IMR-90 (cell line): ENCODE results near the gene MACIR. TPM values are rescaled to one million over a fixed set of nuclear protein-coding genes. Genes with fewer than 3 reads are reported as not detected.

Experiments
- ATAC-seq: fragments of 200-7000 bp; cut with Tn5 transposase; 2 replicates; pipeline ENCODE4 v1.9.1; 2020; ENCODE audit warnings: low read depth, mild to moderate bottlenecking, moderate library complexity
- BruUV-seq: library from RNA; stranded (reverse); fragments of 400-500 nt; replicated peaks from 2 replicates; lab custom pipeline; 2021; lab: Mats Ljungman, UMichigan
- CTCF ChIA-PET: fragments of 300-600 bp; formaldehyde crosslinking; extraction: SDS; loops from one replicate; lab custom pipeline; 2021; ENCODE audit warnings: antibody characterized with exemption; lab: Yijun Ruan, JAX
- POLR2A ChIA-PET: fragments of 300-600 bp; sonication (Branson Sonifier 250); formaldehyde crosslinking; loops from one replicate; lab custom pipeline; 2022; ENCODE audit warnings: antibody characterized with exemption; ENCODE audit not compliant: unreplicated experiment; lab: Charles Lee
- DNase-seq: peaks from one replicate; pipeline ENCODE4 v3.0.0; 2013
- H2AFZ ChIP-seq: replicated peaks from 2 replicates; pipeline ENCODE3; 2013; ENCODE audit warnings: low read length, mild to moderate bottlenecking; ENCODE audit not compliant: poor library complexity
- H2AK5ac ChIP-seq: 2 replicates; pipeline ENCODE4 v1.6.1; 2013; ENCODE audit warnings: low read depth, low read length, inconsistent platforms
- H2AK9ac ChIP-seq: replicated peaks from 2 replicates; pipeline ENCODE3; 2013; ENCODE audit warnings: mild to moderate bottlenecking, low read depth, low read length, moderate library complexity; ENCODE audit not compliant: poor library complexity
- H2BK120ac ChIP-seq: 2 replicates; pipeline ENCODE4 v1.6.1; 2013; ENCODE audit warnings: low read depth, low read length, inconsistent platforms
- H2BK15ac ChIP-seq: 3 replicates; pipeline ENCODE4 v1.6.1; 2013; ENCODE audit warnings: low read depth, low read length, inconsistent platforms
- H2BK20ac ChIP-seq: 2 replicates; pipeline ENCODE4 v1.6.1; 2013; ENCODE audit warnings: low read depth, mild to moderate bottlenecking, inconsistent platforms, low read length, moderate library complexity
- H2BK5ac ChIP-seq: 2 replicates; pipeline ENCODE4 v1.6.1; 2013; ENCODE audit warnings: mild to moderate bottlenecking, low read depth, low read length, inconsistent platforms; ENCODE audit not compliant: poor library complexity, severe bottlenecking
- H3K14ac ChIP-seq: replicated peaks from 2 replicates; pipeline ENCODE4 v1.6.1; 2013; ENCODE audit warnings: low read depth, low read length, inconsistent platforms
- H3K18ac ChIP-seq: 2 replicates; pipeline ENCODE4 v1.6.1; 2013; ENCODE audit warnings: low read depth, low read length, control low read depth
- H3K23ac ChIP-seq: 2 replicates; pipeline ENCODE4 v1.6.1; 2013; ENCODE audit warnings: low read depth, low read length, inconsistent platforms
- H3K27ac ChIP-seq: 2 replicates; pipeline ENCODE4 v1.5.1; 2013; ENCODE audit warnings: mild to moderate bottlenecking, control low read depth, low read length; ENCODE audit not compliant: insufficient read depth
- H3K27me3 ChIP-seq: 2 replicates; pipeline ENCODE4 v1.6.1; 2013; ENCODE audit warnings: low read length; ENCODE audit not compliant: control insufficient read depth, insufficient read depth
- H3K36me3 ChIP-seq: 2 replicates; pipeline ENCODE4 v1.6.1; 2013; ENCODE audit warnings: low read length, mixed read lengths; ENCODE audit not compliant: control insufficient read depth, insufficient read depth
- H3K4ac ChIP-seq: 2 replicates; pipeline ENCODE4 v1.6.1; 2013; ENCODE audit warnings: low read depth, low read length, inconsistent platforms
- H3K4me1 ChIP-seq: 2 replicates; pipeline ENCODE4 v1.6.1; 2013; ENCODE audit warnings: low read length, mixed read lengths; ENCODE audit not compliant: control insufficient read depth, insufficient read depth
- H3K4me2 ChIP-seq: 2 replicates; pipeline ENCODE4 v1.6.1; 2013; ENCODE audit warnings: low read depth, mild to moderate bottlenecking, control low read depth, low read length, moderate library complexity
- H3K4me3 ChIP-seq: 2 replicates; pipeline ENCODE4 v1.5.1; 2013; ENCODE audit warnings: low read depth, mild to moderate bottlenecking, control low read depth, low read length, moderate library complexity; ENCODE audit not compliant: insufficient read depth
- H3K56ac ChIP-seq: 2 replicates; pipeline ENCODE4 v1.6.1; 2013; ENCODE audit warnings: low read length, inconsistent platforms; ENCODE audit not compliant: insufficient read depth; ENCODE audit errors: extremely low read depth
- H3K79me1 ChIP-seq, 2 experiments: 2 replicates each; pipeline ENCODE4 v1.6.1; 2013; ENCODE audit warnings: low read length in 2 of 2, inconsistent platforms in 1 of 2, low read depth in 1 of 2
- H3K9ac ChIP-seq: 2 replicates; pipeline ENCODE4 v1.6.1; 2013; ENCODE audit warnings: low read depth, low read length, control low read depth
- H3K9me1 ChIP-seq: 2 replicates; pipeline ENCODE4 v1.6.1; 2013; ENCODE audit warnings: low read length, inconsistent platforms; ENCODE audit not compliant: insufficient read depth
- H3K9me3 ChIP-seq: 2 replicates; pipeline ENCODE4 v1.6.1; 2013; ENCODE audit warnings: low read length; ENCODE audit not compliant: control insufficient read depth, insufficient read depth
- H4K20me1 ChIP-seq: 2 replicates; pipeline ENCODE4 v1.6.1; 2013; ENCODE audit warnings: low read length, inconsistent platforms; ENCODE audit not compliant: insufficient read depth
- H4K5ac ChIP-seq: 2 replicates; pipeline ENCODE4 v1.6.1; 2013; ENCODE audit warnings: mild to moderate bottlenecking, low read depth, low read length, control low read depth
- H4K8ac ChIP-seq, 2 experiments: 2 replicates each; pipeline ENCODE4 v1.6.1; 2013; ENCODE audit warnings: low read depth in 2 of 2, low read length in 2 of 2, control low read depth in 1 of 2, inconsistent platforms in 1 of 2
- H4K91ac ChIP-seq: 2 replicates; pipeline ENCODE4 v1.6.1; 2013; ENCODE audit warnings: low read depth, low read length, inconsistent platforms; ENCODE audit not compliant: insufficient read depth
- BHLHE40 ChIP-seq: fragments of 150-350 bp; IDR thresholded peaks from 2 replicates; pipeline ENCODE4 v1.6.1; 2016; ENCODE audit warnings: mild to moderate bottlenecking, low read depth, low read length
- CEBPB ChIP-seq: IDR thresholded peaks from 2 replicates; pipeline ENCODE4 v1.6.1; 2012; ENCODE audit warnings: low read depth, low read length, improper control_type of control experiment
- CHD1 ChIP-seq: IDR thresholded peaks from 2 replicates; pipeline ENCODE4 v1.6.1; 2012; ENCODE audit warnings: low read depth, low read length, improper control_type of control experiment
- CTCF ChIP-seq: conservative IDR thresholded peaks from 2 replicates; pipeline ENCODE4 v1.5.1; 2012; ENCODE audit warnings: mild to moderate bottlenecking, low read depth, low read length, improper control_type of control experiment
- ELK1 ChIP-seq: fragments of 150-350 bp; IDR thresholded peaks from 2 replicates; pipeline ENCODE4 v1.6.1; 2016; ENCODE audit warnings: low read depth, mild to moderate bottlenecking, low read length, moderate library complexity, borderline replicate concordance
- FOS ChIP-seq: fragments of 150-350 bp; IDR thresholded peaks from 2 replicates; pipeline ENCODE4 v1.6.1; 2016; ENCODE audit warnings: low read depth, low read length
- MAFK ChIP-seq: IDR thresholded peaks from 2 replicates; pipeline ENCODE4 v1.6.1; 2012; ENCODE audit warnings: low read depth, low read length, improper control_type of control experiment
- MAZ ChIP-seq: IDR thresholded peaks from 2 replicates; pipeline ENCODE4 v1.6.1; 2012; ENCODE audit warnings: low read depth, mild to moderate bottlenecking, low read length, improper control_type of control experiment, moderate library complexity, borderline replicate concordance
- MXI1 ChIP-seq: IDR thresholded peaks from 2 replicates; pipeline ENCODE4 v1.6.1; 2012; ENCODE audit warnings: low read depth, mild to moderate bottlenecking, low read length, moderate library complexity, borderline replicate concordance
- NFE2L2 ChIP-seq: fragments of 150-350 bp; IDR thresholded peaks from 2 replicates; pipeline ENCODE4 v1.6.1; 2016; ENCODE audit warnings: low read depth, mild to moderate bottlenecking, low read length
- RAD21 ChIP-seq: IDR thresholded peaks from 2 replicates; pipeline ENCODE4 v1.6.1; 2012; ENCODE audit warnings: low read length, improper control_type of control experiment
- RCOR1 ChIP-seq: IDR thresholded peaks from 2 replicates; pipeline ENCODE4 v1.6.1; 2012; ENCODE audit warnings: mild to moderate bottlenecking, low read length, improper control_type of control experiment; ENCODE audit not compliant: insufficient replicate concordance
- WGBS, 2 experiments: methylation state at CpG; one replicate each; pipeline versions ENCODE4 v1.1.5 to v1.1.7; 2013; ENCODE audit warnings: missing lambda C conversion rate in 2 of 2; ENCODE audit not compliant: insufficient read length in 1 of 2; ENCODE audit errors: extremely low coverage in 2 of 2; 5-methylcytosine and 5-hydroxymethylcytosine counted together
- dilution Hi-C: fragments of 300-500 bp; cut with HindIII; formaldehyde crosslinking; loops from one replicate; pipeline ENCODE4 v1.14.3; 2018; ENCODE audit warnings: low sequenced_read_pairs; ENCODE audit not compliant: unreplicated experiment
- in situ Hi-C: fragments of 300-500 bp; cut with MboI; formaldehyde crosslinking; loops from 3 replicates; pipeline ENCODE4 v1.14.3; 2019; ENCODE audit warnings: low sequenced_read_pairs, inconsistent platforms, mixed read lengths
- intact Hi-C: fragments of 100-400 bp; cut with micrococcal nuclease; formaldehyde crosslinking; loops from 2 replicates; pipeline ENCODE4 v1.10.0; 2022
- polyA plus RNA-seq, 3 experiments: library from polyadenylated mRNA; depleted of rRNA; stranded (reverse); fragments of >200 nt; gene quantifications; 2 replicates each; pipeline ENCODE4 v1.2.3, GENCODE V29; 2012; ENCODE audit warnings: low replicate concordance in 1 of 3
- total RNA-seq: library from RNA; depleted of rRNA; stranded (reverse); fragments of >200 nt; gene quantifications from 2 replicates; pipeline ENCODE4 v1.2.3, GENCODE V29; 2012

The MACIR gene
- total and polyA plus RNA-seq, 2 of the 4 experiments (the other 2 are of a cell fraction) = 11.1 to 21.3 TPM

- H3K27me3 ChIP-seq = peaks cover 2% of the 10 kb centered on the region; the same call in 1 of the 2 replicates
- no peak overlapping the region for H3K14ac ChIP-seq
- POLR2A ChIA-PET = no interaction called here
- no peak overlapping the region for H2BK20ac ChIP-seq
- no TSS peak for BruUV-seq
- H3K18ac ChIP-seq = no peak overlapping the region
- DNase-seq = no peak
- TF ChIP-seq RCOR1 = no peak
- TF ChIP-seq MAZ = no peak
- no peak for TF ChIP-seq CTCF
- no peak for TF ChIP-seq CHD1
- TF ChIP-seq CEBPB = no peak
- no peak for TF ChIP-seq MAFK
- no peak for TF ChIP-seq ELK1
- no peak for TF ChIP-seq RAD21
- TF ChIP-seq BHLHE40 = no peak
- TF ChIP-seq FOS = no peak
- no peak for TF ChIP-seq MXI1
- TF ChIP-seq NFE2L2 = no peak
- H3K4me1 ChIP-seq = no peaks in the 10 kb centered on the region
- H3K9me1 ChIP-seq = no peaks in the 10 kb centered on the region
- no peak overlapping the region for H2AK9ac ChIP-seq
- no peak overlapping the region for H4K91ac ChIP-seq
- no peak overlapping the region for H2BK120ac ChIP-seq
- no peak overlapping the region for H3K4me2 ChIP-seq
- dilution Hi-C loops (no loop called here), in situ Hi-C loops (no loop called here), intact Hi-C loops (no loop called here)
- H3K56ac ChIP-seq = no peak overlapping the region
- H3K9ac ChIP-seq = no peak overlapping the region
- no peak for ATAC-seq
- no peak overlapping the region for H2BK15ac ChIP-seq
- H3K4ac ChIP-seq = no peak overlapping the region
- H2AFZ ChIP-seq = no peak overlapping the region
- H2BK5ac ChIP-seq = peak overlapping the region; percentile 49
- no peaks in the 10 kb centered on the region for H3K79me1 ChIP-seq
- H2AK5ac ChIP-seq = no peak overlapping the region
- H3K9me3 ChIP-seq = no peaks in the 10 kb centered on the region
- H3K27ac ChIP-seq = no peak overlapping the region
- CTCF ChIA-PET = no interaction called here
- no peak overlapping the region for H3K23ac ChIP-seq
- H3K36me3 ChIP-seq = no peaks in the 10 kb centered on the region
- H4K5ac ChIP-seq = no peak overlapping the region
- H4K20me1 ChIP-seq = no peaks in the 10 kb centered on the region
- WGBS, 2 experiments = no CpG with 5 or more reads among the region's 1 CpG
- no peak overlapping the region for H3K4me3 ChIP-seq
- no peak overlapping the region for H4K8ac ChIP-seq
These were observed 68.9 kb downstream of the MACIR start for GRCh38 chr5:103327451-103327850.
